Measurements from ENCODE around the gene ZNF860.

The ZNF860 gene

DNA sequence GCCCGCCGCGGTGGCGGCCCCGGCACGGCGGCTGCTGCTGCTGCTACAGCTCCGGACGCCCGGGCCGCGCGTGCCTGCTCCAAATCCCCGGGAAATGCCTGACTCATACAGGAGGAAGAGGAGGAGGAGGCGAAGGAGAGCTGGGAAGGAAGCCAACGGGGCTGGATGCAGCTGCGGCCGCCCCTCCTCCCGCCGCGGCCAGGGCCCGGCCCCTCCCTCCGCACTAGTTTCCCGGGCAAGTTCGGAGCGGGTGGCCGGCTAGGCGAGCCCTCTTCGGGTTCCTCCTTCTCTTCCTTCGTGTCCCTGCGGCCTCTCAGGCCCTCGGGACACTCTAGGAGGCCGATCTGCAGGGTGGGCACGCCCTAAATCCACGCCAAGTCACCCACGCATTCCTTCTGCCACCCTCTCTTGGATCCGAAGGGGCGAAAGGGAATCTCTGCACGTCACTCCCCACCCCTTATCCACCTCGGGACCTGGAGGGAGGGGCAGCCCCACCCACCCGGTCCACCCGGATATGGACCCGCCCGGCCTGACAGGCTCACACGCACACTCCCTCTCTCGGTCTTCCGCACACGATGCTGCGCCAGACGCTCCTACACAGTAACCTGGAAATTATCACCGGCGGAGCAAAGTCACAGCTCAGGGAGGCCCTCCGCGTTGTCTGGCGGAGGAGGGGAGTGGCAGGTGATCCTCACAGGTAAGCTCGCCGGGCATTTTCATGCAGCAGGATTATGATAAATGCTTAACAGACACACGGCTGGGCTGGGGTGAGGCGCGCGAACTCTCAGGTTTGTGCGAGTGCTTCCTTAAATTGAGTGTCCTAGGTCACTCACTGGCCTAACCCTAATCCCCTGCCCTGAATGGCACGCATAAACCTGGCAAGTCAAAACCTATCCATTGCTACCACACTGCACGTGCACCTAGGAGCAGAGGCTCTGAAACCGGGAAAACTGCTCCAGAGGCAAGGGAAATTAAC, at the start of gene ZNF860, which contains the start of gene OSBPL10:
TSS of gene ZNF860 (plus strand) at position 545 of the 976 bp plus-strand sequence. CDS start 7,330 bp downstream, outside the sequence.
TSS of gene OSBPL10 (minus strand) at position 57 of the 976 bp plus-strand sequence. CDS start 83 bp downstream, outside the sequence.
- DNase-seq: peak; percentile 6 to 8

DNA sequence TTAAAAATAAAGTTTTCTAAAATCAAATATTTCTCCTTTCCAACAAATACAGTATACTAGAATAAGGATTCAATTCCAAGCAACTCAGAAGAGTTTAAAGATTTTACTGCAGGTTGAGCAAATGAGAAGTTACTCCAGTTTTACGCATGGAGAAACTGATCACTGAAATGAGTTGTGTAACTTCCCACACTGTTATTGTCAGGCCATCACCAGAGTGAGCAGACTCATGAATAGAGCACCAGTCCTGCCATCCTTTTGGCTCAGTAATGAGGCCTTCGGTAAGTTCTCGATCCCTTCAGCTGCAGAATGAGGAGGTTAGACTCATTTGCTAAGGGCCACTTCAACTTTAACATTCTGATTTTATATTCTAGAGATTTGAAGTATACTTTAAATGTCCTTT, 48.6 kb upstream of the ZNF860 start:
- no peak for DNase-seq

DNA sequence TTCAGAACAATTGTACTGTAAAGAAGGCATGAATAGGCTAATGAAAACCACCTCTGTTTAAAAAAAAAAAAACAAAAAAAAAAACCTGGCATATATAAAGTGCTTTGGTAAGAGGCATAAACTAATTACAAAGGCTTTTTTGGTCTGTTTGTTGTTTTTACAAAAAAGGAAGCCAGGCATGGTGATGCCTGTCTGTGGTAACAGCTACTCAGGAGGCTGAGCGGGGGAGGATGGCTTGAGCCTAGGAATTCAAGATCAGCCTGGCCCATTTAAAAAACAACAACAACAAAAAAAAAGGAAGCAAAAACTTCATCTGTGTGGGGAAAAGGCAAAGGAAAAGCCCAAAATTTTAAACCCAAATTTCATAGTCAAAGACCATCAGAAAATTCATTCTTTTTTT, 47.5 kb upstream of the ZNF860 start:
- no peak for DNase-seq

DNA sequence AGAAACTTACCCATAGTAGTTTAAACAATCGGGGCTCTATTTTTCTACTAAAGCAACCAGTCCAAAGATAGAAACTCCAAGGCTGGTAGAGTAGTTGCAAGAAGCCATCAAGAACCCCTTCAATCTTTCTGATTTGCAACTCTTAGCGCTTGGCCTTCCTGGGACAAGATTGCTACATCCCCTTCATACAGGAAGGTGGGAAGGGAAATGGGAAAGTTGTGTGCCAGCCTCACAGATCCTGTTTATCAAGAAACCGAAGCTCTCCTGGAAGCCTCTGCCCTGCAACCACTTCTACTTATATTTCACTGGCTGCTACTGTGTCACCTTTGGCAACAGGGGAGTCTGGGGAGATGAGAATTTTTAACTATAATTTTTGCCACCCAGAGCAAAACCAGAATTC, 46.7 kb upstream of the ZNF860 start:
- DNase-seq: no peak

DNA sequence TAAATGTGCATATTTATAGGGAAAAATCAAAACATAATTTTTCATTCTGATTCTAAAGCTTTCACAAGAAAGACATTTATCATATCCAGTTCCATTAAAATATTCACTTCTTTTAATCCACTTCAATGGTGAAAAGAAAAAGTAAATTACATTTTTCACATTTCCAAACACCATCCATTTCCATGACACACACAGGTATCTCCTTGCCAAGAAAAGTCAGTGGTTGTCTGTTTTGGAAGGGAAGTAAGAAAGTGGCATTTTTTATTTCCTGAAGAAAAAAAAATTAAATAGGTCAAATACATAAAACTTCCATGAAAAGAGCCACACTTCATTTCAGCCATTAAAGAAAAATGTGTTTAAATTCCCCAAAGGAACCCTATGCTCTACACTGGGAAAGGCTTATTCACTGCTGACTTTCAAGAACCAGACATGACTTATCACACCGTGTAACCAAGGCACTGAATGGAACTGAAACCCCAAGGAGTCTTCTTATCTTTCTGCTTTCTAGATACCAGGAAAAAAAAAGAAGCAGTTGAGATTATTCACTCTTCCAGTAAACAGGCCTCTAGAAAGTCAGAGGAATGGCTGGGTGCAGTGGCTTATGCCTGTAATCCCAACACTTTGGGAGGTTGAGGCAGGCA, 45.0 kb upstream of the ZNF860 start:
- DNase-seq: no peak

DNA sequence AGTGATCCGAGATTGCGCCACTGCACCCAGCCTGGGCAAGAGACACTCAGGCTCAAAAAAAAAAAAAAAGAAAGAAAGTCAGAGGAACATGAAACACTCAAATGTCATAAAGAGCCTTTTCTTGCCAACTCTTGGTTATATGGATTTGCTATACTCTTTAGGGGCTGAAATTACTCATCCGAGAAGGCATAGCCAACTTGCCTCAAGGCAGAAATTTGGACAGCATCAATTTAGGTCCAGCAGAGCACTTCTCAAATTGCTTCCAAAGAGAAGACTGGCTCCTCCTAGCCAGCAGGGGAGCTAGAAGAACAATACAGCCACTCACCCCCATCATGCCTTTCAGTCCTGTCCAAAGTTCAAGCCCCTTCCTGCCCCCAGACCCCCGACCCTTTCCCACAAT, 44.3 kb upstream of the ZNF860 start:
- no peak for DNase-seq

DNA sequence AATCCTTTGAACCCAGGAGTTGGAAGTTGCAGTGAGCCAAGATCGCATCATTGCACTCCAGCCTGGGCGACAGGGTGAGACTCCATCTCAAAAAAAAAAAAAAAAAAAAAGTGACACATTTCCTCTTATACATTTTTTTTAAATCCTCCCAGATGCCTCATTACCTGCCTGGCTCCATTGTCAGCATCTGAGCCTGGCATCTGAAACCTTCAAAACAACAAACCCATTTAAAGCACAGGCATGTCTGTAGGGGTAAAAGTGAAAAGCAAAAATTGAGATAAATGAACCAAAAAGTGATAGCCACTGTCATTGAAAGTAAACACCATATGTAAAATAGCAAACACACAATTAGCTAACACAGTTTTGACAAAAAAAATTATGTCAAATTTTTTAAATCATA, 39.1 kb upstream of the ZNF860 start:
- no peak for DNase-seq

DNA sequence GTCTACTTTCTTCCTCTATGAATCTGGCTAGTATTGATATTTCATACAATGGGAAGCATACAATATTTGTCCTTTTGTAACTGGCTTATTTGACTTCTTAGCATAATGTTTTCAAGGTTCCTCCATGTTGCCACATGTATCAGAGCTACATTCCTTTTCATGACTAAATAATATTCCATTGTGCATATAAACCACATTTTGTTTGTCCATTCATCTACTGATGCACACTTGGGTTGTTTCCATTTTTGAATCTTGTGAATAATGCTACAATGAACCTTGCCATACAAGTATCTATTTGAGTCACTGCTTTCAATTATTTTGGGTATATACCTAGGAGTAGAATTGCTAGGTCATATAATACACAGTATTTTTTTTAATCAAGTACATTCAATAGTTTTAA, 38.5 kb upstream of the ZNF860 start:
- DNase-seq: no peak

DNA sequence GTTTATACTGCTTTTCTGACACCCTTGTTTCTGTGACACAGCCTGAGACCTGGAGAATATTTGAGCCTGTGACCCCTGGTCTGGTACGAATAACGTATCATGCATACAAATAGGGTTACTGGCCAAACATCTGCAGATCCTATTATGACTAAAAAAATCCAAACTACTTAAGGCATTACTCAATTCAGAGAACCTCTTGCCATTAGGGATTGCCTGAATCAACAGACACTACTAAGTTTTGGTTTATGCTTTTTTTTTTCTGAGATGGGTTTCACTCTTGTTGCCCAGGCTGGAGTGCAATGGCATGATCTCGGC, 35.9 kb upstream of the ZNF860 start:
- DNase-seq: no peak

DNA sequence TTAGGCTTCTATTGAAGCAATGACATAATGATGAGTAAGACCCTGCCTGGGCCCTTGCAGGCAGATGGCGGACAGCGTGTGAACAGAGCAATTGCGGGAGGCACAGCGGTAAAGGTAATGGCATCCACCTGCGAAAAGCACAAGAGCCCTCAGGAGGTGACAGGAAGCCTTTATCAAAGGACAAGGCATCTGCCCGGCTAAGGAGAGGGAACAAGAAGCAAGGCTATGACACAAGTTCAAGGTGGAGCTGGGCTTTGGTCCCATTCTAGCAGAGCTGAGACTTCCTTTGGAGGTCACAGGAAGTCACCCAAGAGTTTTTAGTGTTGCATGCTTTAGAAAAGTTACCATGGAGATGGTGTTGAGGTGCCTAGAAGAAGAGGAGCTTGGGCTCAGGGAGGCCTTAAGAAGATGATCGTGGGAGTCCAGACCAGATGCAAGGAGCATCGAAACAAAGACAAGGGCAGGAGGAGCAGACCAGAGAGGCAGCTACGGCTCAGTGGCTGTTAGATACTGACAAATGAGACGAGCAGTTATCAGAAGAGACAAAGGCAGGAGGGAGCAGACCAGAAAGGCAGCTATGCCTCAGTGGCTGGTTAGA, 35.0 kb upstream of the ZNF860 start:
- DNase-seq: no peak

DNA sequence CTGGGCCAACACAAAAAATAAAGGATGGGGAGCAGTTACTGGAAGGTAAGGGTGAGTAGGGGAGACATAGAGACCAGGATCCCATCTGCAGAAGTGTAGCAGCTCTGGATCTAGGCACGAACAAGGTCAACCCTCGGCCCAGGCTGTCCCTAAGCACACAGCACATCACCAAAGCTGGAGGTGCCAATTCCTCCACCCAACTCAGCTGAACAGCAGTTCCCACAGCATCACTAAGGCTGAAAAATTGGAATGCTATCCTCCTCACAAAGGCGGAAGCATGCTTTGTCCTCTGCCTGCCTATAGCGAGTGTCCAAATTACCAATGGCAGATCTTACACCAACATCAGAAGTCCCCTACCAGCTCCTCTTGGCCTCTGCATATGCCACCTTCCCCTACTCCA, 34.4 kb upstream of the ZNF860 start:
- no peak for DNase-seq

DNA sequence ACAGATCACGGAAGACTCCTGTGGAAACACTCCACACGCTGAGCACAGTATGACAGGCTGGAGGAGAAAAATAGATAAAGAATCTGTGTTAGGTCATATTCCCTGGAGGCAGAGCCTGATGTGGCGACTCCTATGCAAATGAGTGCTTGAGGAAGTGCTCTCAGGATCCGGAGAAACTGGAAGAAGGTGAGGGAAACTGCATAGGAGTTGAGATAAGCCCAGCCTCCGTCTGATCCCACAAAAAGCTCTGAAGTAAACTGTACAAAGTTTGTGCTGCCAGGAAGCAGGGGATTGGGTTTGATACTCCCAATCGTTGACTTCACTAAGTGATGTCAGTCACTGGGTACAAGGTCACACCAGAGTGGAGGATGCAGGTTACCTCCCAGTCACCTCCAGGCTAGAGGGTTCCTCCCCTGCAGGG, 33.9 kb upstream of the ZNF860 start:
- no peak for DNase-seq

DNA sequence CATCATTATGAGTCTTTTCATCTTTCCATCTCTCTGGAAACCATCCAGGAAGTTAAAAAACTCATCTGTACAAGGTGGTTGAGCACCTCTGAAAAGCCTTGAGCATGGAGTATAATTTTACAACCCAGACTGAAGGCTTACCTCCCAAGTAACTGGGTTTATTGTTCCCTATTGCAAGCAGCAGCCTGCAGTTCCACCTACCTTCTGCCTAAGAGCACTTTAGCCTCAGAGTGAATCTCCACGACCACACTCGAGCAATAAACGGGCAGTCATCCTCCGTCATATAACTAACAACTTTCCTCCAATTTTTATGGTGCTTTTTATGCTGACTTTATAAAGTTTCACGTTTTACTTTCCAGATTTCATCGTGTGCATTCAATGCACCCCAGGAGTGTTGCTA, 33.3 kb upstream of the ZNF860 start:
- no peak for DNase-seq

DNA sequence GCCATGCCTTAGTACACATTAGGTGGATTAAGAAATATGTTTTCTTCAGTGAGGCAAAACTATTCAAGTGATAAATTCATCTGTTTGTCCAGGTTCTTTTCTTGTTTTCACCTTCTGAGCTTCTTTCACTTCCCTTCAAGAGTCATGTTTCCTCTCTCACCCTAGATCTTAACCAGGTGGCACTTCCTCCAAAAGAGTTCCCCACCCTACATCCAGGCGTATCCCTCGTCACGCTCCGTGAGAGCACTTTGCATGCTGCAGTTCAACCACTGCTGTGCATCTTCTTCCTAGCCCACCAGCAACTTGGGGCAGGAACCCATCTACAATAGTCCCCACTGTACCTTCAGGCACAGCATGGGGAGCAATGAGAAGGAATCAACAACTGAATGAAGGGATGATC, 29.3 kb upstream of the ZNF860 start:
- DNase-seq: no peak

DNA sequence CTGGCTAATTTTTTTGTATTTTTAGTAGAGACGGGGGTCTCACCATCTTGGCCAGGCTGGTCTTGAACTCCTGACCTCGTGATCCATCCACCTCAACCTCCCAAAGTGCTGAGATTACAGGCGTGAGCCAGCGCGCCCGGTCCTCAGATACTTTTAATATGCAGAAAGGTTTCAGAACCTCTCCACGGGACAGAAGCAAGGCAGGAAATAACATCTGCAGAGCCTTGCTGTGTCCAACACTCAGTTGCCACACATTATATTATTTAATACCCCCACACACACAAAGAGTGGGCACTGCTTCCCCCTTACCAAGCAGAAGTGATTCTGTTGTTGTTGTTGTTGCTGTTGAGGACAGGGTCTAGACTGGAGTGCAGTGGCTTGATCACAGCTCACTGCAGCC, 28.5 kb upstream of the ZNF860 start:
- no peak for DNase-seq

DNA sequence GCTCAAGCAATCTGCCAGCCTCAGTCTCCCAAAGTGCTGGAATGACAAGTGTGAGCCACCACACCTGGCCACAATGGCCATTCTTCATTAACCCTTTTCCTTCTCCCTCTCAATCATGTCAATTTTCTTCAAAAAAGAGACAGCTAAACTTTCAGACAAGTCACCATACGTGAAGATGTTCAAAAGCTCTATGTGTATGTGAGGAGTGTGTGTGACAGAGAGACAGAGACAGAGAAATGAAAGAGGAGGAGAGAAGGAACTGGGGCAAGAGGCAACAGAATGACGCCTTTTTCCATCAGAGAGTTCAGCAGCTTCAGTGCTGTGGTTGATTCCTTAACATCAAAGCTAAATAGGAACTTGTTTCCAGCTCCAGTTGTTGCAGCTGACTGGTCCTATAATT, 27.9 kb upstream of the ZNF860 start:
- DNase-seq: no peak

DNA sequence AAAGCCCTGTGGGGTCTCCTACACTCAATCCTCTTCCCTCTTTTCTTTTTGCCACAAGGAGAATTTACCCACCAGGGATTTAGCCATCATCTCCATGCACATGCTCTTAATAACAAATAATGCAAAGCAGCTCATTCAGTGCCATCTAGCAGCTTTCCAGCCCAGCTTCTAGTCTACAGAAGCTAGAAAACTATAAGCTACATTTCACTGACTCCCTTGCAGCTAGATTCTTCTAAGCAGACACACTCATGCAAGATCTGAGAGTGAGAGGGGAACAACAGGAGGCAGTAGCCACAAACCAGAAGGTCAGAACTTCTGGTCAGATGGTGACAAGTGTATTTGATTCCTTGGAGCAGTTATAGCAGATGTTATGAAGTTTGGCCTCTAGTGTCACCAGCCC, 26.0 kb upstream of the ZNF860 start:
- no peak for DNase-seq

DNA sequence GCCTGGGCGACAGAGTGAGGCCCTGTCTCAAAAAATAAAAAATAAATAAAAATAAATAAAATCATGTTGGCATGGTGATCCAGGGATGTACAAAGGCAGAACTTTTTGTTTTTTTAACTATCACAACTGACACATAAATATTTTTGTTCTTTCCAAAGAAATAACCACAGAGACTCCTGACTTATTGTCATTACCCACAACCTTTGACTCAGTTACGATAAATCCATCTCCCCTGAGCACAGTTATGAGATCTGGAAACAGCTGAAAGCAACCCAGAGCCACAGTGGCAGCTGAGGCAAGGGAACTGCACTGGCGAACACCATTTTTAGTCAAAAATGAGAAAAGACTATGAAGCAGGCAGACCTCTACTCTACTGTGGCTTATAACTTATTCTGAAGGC, 24.4 kb upstream of the ZNF860 start:
- no peak for DNase-seq

DNA sequence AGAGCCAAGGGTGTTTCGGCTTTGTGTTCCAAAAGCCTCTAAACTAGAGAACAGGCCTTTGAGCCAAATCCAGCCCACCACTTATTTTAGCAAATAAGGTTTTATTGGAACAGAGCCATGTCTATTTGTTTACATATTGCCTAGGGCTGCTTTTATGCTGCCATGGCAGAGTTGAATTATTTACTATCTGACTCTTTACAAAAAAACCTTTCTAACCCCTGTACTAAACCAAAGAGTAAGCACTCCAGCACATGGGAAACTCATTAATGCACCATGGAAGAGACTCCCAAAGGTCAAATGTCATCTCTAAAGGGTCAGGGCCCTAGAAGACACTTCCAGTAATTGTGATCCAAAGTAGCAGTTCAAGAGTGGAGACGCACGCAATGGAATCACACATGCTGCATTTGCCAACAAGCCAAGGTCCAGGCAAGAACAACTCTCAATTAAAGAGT, 22.8 kb upstream of the ZNF860 start:
- no peak for DNase-seq

DNA sequence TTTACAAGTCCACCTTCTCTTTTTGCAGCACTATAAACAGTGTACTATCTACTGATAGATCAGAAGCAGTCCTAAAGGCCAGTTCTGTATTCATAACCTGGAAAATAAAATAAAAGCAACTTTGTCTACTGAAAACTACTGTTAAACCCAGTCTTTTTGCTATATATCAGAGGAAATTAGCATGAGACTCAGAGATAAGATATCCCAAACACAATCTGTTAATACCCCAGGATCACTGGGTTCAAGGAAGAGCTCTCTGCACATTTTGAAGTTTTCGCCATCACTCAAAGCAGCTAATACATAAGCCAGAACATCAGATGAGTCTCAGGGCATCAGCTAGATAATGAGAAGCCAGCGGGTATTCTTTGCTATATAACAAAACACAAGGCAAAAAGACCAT, 22.3 kb upstream of the ZNF860 start:
- no peak for DNase-seq

DNA sequence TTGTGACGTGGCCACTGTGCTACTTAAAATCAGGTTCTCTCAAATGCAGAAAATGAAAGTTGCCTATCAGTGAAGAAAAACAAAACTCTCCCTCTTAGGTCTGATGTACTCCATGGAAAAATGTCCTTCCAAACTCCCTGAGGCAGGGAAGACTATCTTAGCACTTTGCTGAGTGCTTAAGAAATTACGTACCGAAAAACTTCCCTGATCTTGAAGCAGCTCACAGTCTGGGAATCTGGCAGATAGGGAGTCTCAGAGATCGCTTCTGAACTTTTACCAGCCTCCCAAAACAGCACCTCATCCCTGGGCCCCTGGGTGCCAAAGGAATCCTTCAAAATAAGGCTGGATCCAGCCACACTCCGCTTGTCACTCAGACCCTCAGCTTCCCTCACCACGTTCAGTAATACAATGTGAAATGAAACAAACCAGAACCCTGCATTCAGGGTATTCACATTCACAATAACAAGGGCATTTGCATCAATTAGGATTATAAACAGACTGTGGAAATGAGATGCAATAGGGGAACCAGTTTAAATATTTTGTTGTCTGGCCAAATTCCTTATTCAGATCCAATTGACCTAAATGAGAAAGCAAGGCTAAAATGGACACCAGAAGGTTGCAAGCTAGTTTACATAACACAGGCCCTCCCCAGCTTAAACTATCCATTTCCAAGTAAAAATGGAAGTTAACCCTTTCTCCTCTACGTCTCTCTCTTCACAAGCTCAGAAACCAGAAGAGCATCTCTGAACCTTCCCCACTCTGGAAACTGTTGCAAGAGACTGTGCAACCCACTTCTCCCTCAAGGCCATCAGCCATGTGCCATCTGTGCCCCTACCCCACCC, 21.4 kb upstream of the ZNF860 start:
- DNase-seq: no peak

DNA sequence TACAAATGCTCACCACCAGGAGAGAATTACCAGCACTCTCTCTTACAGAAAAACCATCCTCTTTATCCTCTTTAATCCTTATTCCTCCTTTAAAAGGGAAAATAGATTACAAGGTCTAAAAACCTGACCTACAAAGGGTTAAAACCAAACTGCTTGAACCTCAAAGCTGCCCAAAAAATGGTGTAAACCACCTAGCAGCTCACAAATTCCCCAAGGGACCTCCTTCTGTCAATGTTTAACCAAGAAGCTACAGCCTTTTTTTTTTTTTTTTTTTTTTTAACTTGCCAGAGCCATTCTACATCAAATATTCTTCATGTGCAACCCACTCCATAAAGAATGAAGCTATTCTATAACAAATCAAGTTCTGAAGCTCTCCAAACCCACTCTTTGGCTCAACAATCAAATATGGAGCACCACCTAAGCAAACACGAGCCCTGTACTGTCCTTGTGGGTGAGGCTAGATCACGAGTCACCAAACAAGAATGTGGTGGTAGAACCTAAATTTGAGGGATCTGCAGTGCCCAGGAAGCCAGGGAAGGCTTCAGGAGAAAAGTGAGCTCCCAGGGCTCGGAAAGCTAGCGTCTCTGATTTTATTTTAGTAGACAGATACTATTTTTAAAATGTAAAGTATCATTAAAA, 20.6 kb upstream of the ZNF860 start:
- no peak for DNase-seq

All from activated CD4-positive, alpha-beta T cell treated with anti-CD3 and anti-CD28 coated beads for 4 hours (primary cell).